ENCODE results near the gene NFKB2.

The NFKB2 gene

DNA sequence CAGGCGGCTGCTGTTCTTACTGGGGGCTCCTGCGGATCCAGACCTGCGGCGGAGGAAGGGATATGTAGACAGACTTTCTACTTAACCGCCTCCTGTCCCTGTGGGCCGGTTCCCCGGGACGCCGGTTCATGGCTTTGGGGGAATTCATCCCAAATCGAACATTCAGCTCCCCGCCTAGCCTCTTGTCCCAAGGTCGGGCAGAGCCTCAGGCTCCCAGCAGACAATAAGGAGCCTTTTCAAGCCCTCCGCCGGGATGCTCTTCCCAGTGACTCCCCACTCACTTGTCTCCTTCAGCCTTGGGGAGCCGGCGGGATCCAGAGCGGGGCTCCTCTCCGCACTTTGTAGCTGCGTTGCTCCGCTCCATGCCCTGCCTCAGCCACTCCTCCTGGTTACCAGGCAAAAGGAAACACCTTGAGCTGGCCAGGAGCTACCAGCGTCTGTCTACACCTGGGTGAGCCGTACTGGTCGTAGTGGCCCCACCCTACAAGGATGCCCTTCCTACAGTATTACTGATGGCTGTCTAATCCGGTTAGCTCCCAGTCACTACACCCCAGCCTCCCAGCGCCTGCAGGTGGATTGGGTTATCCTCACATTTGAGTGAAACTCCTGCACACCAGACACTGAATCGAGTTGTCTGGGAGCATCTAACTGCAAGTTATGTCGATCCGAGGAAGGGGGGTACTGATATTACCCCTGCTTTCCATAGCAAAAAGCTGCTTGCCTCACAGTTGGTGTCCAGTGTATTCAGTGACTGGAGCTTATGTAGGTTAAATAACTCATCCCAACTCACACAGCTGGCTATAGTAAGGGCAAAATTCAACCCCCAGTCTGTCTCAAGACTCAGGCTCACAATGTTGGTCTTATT, 55.8 kb downstream of the NFKB2 start, which contains the start of gene C10orf95:
TSS of gene C10orf95 (minus strand) at position 439 of the 865 bp plus-strand sequence. CDS start 450 bp downstream, outside the sequence.
- DNase-seq (ENCODE audit: low spot score) = no peak
